HG02759 (cell line): ENCODE results near the gene DGKQ.
A peak's percentile ranks its signal among the peaks of the same experiment; 100 is the strongest.
"Not testable (repeated sequence)": the region's sequence is repeated elsewhere in the genome, so short reads cannot be mapped to it uniquely, and the experiment has no call there.

ENCODE experiments used
- ATAC-seq: cut with Tn5 transposase; IDR thresholded peaks from one replicate; pipeline ENCODE4 v1.9.1; 2021; ENCODE audit warnings: mild to moderate bottlenecking, moderate library complexity; ENCODE audit not compliant: unreplicated experiment

The DGKQ gene

DNA sequence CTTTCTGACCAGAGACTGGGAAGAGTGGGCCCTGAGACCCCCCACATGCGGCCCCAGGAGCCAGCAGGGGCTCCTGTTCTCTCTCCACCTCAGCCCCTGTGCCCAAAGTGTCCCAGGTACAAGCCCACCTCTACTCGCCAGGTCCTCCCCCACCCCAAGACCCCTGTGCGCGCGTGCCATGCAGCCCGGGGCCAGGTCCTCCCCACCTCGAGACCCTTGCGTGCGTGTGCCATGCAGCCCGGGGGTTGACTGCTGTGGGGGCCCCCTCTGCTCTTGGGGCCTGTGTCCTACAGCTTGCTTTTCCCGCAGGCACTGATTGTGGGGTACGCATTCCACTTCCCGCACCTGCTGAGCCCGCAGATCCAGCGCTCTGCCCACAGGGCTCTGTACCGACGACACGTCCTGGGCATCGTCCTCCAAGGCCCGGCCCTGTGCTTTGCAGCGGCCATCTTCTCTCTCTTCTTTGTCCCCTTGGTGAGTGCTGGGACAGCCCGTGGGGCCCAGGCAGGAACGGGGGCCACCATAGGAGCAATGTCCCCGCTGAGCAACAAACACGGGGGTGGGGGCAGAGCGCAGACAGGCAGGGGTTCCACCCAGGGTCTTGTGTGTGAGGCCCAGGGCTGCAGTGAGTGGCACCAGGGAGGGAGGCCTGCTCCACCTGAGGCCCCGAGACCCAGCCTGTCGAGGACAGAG is 20.3 kb downstream of the DGKQ start:
- no peak for ATAC-seq

DNA sequence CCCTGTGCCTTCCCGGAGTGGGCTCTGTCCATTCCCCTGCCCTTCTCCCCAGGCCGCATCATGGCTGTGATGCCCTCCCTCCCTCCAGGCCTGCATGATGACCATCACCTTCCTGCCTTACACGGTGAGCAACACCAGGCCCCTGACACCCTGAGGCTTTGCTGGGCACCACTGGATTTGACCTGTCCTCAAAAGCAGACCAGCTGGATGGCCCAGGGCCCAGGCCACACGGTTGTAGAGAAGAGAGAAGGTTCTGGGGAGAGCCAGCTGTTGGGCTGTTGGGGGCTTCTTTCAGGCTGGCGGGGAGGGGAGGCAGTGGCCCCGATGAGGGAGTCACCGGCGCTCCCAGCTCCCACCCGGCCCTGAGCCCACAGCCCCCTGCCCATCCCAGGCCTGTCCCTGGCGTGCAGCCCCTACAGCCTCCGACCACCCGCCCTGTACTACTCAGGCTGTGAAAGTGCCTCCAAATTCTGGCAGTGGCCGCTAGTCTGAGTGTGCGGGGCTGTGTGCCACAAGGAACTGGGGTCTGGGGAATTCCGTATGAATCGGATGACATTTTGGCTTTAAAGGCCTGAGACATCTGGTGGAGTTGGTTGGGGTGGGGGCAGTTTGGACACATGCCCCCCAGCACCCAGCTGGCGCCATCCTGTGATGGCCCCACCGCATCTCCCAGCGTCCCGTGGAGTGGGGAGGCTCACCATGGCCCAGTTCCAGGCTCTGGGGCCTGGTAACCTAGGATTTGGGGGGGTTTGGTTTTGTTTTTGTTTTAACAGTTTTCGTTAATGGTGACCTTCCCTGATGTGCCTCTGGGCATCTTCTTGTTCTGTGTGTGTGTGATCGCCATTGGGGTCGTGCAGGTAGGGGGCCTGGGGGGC is 21.5 kb downstream of the DGKQ start:
- no peak for ATAC-seq

DNA sequence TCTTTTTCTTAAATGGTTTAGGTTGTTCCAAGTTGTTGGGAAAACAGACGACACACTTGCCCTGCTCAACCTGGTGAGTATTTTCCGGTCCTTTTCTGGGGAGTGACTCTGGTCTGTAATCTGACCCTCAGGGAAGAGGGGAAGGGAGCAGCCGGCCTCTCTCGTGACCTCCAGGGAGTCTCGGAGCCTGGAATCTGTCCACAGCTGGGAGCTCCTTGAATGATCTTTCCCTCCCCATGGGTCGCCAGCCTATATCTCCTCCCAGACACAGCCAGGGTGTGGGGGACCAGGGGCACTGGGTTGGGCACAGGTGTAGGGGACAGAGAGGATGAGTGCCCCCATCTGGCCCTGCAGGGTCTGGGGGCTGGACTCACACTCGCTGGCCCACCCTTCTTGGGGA is 22.2 kb downstream of the DGKQ start:
- ATAC-seq: no peak

DNA sequence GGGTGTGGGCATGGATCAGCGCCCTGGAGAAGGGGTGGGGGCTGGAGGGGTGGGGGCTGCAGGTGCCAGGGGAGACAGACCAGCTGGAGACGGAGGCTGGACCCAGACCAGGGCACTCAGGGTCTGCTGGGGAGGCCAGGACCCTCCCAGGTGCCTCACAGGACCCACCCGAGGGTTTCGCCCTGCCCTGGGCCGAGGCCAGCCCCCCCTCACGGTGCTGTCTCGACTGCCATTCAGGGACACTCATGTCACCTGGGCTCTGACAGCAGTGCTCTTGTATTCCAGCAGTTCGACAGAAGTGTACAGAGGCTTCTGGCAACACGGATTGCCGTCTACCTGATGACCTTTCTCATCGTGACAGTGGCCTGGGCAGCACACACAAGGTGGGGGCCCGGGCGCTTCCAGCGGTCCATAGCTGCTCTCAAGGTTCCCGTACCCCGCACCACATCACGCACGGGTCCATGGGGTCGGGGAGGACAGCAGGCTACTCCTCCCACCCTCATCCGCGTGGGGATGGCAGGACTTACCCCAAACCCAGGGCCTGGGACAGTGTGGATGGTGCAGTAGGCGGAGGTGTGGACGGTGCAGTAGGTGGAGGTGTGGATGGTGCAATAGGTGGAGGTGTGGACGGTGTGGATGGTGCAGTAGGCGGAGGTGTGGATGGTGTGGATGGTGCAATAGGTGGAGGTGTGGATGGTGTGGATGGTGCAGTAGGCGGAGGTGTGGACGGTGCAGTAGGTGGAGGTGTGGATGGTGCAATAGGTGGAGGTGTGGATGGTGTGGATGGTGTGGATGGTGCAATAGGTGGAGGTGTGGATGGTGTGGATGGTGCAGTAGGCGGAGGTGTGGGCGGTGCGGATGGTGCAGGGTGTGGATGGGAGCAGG is 23.0 kb downstream of the DGKQ start:
- ATAC-seq: no peak

DNA sequence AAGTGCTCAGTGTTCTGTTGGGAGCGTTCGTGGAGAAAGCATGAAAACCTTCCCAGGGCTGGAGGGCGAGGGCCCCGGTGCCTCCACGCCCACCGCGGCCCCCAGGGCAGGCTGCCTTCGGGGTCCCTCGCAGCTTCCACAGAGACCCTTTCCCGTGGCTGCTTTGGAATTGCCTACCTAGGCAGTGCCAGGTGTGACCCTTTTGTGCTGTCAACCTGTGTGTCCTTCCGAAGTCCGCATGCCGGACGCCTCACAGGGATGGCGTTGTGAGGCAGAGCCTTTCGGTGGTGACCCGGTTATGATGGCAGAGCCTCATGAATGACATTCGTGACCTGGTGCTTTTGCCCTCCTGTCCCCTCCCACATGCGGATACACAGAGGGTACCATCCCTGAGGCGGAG is 23.7 kb downstream of the DGKQ start:
- no peak for ATAC-seq

DNA sequence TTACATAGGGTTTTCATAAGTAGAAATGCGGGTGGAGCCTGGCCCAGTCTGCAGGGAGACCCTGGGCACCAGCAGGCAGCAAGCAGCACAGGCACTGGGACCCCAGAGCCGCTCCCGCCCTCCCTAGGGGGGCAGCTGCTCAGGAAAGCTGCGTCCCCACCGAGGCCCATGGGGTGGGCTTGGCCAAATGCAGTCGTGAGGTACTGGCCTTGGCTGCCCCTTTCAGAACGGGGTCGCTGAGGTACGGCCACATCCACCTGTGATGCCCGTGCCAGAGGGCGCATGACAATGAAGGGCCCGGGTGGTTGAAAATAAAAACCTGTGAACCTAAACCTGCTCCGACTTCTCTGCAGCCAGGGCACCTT is 24.5 kb downstream of the DGKQ start:
- no peak for ATAC-seq

DNA sequence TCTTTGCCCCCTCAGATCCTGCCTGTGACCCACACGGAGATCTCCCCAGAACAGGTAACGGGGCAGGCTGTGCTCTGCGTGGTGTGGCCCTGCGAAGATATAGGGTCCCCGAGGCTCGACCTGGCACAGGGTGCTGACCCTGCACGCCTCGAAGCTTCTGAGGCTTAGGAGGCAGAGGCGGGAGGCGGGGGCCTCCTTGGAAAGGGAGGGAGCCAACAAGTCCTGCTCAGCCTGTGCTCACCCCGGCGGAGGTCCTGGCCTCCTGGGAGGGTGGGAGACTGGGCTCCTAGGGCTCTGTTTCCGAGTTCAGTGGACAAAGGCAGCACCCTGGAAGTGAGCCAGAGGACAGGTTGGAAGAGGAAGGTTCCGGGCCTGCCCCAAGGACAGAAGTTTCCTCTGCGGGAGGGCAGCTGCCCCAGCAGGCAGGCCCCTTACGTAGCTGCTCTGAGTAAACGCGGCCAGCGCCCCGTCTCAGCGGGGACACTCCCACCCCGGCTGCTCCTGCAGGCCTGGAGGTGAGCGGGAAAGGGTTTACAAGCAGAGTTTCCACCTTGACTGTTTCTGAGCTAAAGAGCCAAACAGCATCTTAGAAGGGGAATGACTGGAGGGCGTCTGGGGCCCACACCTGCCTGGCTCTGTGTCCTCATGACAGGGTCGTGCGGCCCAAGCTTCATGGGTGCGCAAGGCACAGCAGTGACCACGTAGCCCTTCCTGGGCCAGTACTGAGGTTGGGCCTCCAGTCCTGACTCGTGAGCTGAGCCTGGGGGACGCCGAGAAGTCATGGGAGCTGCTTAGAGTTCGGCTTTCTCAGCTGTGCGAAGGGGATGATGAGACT is 25.1 kb downstream of the DGKQ start:
- no peak for ATAC-seq

DNA sequence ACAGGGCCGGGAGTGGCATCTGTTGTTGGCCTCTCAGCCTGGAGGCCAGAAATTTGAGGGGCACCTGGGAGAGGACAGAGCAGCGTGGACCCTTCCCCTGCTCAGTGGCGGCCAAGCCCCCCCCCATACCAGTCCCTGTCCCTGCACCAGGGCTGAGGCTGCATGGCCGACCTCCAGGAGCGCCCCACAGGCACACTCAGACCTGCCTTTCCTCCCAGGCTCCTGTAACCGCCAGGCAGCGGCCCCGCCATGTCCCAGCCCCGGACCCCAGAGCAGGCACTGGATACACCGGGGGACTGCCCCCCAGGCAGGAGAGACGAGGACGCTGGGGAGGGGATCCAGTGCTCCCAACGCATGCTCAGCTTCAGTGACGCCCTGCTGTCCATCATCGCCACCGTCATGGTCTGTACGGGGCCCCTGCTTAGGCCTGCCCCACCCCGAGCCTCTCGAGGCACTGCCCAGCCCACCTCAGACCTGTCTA is 25.8 kb downstream of the DGKQ start:
- ATAC-seq: no peak

DNA sequence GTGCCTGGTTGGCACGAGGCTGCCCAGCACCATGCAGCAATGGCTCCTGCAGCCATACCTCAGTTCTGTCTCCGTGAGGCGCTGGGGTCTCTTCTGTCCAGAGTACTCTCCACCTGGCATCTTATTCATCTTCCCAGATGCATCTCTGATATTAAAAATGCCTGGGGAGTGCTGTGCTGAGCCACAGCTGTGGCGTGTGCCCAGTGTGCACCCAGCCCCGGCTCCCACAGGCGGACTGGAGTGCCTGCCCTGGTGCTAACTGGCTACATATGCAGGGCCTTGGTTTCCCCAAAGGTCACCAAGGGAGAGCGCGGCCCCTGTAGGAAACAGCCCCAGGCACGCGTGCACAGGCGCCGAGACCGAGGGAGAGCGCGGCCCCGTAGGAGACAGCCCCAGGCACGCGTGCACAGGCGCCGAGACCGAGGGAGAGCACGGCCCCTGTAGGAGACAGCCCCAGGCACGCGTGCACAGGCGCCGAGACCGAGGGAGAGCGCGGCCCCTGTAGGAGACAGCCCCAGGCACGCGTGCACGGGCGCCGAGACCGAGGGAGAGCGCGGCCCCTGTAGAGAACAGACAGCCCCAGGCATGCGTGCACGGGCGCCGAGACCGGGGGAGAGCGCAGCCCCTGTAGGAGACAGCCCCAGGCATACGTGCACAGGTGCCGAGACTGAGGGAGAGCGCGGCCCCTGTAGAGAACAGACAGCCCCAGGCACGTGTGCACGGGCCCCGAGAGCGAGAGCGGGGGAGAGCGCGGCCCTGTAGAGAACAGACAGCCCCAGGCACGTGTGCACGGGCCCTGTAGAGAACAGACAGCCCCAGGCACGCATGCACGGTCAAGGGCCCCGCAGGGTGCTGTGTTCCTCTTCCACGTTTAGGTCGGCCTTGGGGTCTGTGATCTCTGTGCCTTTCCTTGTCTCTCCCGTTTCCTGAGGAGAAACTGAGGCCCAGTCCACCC is 26.6 kb downstream of the DGKQ start:
- no peak for ATAC-seq

DNA sequence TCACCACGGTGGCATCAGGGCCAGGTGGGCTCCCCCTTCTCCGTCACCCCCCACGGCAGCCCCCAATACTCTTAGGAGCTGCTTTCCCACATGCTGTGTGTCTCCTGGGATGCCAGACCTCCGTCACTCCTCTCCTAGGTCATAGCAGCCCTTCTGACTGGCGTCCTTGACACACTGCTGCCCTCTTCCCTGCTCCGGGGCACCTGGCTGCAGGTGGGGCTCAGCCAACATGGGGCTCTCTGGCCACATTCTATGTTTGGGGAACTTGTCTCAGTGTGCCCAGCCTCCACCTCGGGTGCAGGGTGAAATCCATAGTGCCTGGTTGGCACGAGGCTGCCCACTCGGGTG is 27.3 kb downstream of the DGKQ start:
- no peak for ATAC-seq

DNA sequence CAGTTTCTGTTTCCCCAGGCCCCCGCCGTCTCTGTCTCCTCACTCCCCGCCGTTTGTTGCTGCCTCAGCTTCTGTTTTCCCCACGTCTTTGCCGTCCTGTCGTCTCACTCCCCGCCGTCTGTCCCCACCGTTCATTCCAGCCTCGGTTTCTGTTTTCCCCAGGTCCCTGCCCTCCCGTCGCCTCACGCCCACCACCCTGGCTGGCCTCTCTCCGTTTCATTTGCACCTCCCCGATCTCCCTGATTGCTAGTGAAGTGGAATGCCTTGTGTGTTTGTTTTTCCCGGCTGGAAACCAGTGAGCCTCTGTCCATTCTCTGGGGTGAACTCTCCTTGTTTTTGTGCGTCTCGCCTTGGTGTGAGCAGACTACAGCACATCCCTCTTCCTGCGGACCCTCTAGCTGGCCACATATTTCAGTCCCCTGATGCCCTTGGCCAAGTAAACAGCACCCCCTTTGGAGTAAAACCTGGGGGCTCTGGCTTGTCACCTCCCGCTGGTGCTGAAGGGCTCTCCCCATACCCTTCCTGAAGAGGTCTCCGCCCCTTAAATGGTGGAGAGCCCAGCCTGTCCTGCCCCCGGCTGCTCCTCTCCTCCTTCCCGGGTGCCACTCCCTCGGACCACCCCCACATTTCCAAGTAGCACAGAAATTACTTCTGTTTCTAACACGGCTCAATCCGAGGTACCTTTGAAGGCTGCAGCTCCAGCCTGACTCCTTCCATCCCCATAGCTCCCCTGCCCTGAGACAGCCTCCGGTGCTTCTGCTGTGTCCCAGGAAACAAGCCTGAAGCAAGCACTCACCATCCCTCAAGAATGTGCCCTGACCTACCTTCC is 27.9 kb downstream of the DGKQ start:
- ATAC-seq: no peak

DNA sequence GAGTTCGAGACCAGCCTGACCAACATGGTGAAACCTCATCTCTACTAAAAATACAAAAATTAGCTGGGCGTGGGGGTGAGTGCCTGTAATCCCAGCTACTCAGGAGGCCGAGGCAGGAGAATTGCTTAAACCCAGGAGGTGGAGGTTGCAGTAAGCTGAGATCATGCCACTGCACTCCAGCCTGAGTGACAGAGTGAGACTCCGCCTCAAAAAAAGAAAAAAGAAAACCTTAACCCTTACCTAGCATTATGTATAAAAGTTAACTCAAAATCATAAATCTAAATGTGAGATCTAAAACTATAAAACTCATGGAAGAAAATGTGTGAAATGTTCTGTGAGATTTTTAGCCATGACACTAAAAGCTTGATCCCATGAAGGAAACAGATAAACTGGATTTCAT is 33.9 kb downstream of the DGKQ start:
- not testable (repeated sequence) for ATAC-seq

DNA sequence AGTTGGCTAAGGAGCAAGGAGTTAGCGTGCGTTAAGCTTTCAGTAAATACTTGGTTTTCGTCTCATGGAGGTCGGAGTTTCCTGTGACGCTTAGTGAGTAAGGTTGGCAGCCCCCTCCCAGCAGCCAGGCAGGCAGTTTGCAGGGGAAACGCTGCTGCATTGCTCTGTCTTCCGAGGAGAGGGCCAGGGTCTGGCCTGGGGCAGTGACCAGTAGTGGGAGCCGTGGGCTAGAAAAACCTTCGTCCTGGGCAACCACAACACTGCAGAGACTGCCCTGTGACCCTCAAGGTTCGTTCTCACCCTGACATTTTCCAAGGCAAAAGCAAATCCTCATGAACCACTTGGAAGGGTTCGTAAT is 40.7 kb downstream of the DGKQ start:
- no peak for ATAC-seq

DNA sequence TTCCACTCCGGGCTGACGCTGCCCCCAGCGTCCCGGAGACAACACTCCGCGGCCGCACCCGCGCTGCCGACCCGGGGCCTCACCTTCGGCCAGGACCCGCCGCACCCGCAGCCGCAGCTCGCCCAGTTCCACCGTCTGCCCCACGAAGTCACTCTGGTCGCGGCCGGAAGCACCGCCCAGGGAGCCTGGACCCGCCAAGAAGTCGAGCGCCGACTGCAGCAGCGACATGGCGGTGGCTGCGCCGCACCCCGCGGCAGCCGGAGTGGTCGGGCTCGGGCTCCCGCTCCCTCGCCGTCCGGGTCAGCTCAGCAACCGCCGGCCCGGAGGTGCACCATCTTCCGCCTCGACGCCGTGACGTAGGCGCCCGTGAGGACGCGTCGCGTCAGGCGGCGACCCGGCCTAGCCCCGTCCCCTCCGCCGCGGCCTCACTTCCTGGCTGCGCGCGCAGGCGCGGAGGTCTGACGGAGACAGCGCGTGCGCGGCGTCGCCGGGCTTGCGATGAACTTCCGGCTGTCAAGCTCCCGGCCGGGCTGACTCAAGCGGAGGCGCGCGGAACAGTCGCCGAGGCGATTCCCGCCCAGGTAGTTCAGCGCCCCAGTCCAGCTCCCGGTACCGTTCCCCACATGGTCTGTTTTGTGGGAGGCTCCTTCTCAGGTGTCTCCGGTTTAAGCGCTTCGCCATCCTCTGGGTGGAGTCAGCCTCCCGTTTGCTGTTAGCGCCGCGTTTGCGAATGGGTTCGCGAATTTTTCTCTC is 41.2 kb downstream of the DGKQ start, which contains the start of the genes GAK and TMEM175:
TSS of gene GAK (minus strand) at position 357 of the 753 bp plus-strand sequence. CDS start at position 228, 129 bp downstream.
TSS of gene TMEM175 (plus strand) at position 501 of the 753 bp plus-strand sequence. CDS start 15,280 bp downstream, outside the sequence.
- peak; percentile 90 for ATAC-seq

DNA sequence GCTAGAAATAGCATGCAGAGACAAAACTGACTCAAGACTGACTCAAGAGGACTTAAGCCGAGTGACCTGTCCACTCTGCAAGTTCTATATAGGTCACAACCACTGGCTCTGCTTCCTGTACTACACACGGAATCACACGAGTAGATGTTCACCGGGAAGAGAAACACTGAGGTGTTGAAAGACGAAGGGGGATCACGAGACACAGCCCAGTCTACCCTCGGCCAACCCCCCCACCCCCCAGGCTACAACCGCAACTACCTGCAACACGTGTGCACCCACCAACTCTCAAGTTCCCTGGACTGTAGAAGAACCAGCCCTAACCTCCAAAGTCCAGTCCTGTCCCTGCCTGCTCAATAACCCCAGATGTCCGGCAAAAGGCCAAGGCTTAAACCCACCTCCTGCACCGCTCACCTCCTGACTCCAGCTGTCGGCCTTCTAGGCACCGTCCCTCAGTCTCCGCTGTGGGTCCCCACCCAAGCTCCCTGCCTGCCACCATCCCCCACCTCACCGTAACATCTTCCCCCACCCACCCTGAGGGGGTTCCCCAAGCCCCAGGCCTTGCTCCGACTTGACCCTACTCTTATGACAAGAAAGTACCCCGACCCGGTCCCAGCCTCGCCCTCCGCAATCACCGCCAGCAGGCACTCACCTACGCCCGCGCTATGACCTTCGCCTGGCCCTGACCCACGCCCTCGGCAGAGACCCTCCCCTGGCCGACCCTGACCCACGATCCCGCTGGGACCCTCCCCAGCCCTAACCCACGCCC is 42.0 kb downstream of the DGKQ start:
- no peak for ATAC-seq

DNA sequence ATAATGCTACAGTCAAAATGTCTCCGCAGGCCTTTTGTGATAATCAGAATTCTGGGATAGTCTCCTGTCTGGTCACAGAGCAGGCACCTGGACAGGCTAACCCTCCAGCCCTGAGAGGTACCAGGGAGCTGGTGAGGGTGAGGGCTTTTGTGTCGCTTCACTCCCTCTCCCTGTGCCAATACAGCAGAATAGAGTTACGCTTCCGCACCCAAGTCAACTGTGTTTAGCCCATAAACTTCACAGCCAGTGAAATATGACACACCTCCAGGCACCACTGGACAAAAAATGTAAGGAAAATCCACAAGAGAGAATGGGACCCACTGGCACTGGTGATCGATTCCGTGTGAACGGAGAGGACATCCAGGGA is 42.6 kb downstream of the DGKQ start:
- ATAC-seq: no peak

DNA sequence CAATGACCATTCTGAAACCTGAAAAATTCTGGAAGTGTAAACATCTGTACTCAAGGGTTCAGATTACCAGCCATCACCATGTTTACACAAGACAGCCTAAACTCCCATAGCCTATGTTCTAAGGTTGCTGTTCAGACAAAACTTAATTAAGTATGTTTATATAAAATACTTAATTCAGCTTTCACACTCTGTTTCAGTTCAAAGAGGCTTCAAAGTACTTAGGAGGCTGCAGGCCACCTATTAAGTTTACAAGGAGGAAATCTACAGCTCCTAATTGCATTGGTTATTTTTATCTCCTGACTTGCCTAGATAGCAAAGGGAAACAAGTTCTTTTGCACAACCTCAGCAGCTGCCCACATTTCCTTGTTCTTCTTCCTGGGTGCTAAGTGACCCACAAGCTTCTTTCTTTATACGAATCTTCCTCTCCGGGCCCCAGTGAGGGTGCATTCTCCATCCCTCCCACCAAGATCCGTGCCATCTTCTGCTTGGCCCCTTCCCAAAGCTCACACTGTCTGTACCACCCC is 43.3 kb downstream of the DGKQ start:
- ATAC-seq: no peak
